ENCODE results near the gene ALS2CL. TPM values are rescaled to one million over a fixed set of nuclear protein-coding genes. Genes with fewer than 3 reads are reported as not detected.

Gene ALS2CL
- total RNA-seq, 1 experiment from 2014 or later = 16.4 TPM

DNA sequence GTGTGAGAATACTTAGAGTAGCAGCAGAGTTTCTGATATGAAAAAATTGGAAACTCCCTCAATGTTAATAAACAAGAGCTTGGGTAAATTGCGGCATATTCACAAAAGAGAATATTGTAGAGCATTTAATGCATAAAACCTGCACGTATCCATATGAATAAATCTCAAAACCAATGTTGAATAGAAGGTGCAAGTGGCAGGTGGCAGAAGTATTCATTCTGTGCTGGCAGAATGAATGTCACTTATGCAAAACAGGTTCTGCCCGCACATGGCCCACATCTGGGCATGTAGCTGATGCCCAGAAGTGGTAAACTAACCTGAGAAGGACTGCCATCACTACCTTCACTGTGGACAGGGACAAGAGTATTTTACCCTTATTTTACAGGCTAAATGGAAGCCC is 38.3 kb upstream of the ALS2CL start (continued):
- TF ChIP-seq, protein P1, sequence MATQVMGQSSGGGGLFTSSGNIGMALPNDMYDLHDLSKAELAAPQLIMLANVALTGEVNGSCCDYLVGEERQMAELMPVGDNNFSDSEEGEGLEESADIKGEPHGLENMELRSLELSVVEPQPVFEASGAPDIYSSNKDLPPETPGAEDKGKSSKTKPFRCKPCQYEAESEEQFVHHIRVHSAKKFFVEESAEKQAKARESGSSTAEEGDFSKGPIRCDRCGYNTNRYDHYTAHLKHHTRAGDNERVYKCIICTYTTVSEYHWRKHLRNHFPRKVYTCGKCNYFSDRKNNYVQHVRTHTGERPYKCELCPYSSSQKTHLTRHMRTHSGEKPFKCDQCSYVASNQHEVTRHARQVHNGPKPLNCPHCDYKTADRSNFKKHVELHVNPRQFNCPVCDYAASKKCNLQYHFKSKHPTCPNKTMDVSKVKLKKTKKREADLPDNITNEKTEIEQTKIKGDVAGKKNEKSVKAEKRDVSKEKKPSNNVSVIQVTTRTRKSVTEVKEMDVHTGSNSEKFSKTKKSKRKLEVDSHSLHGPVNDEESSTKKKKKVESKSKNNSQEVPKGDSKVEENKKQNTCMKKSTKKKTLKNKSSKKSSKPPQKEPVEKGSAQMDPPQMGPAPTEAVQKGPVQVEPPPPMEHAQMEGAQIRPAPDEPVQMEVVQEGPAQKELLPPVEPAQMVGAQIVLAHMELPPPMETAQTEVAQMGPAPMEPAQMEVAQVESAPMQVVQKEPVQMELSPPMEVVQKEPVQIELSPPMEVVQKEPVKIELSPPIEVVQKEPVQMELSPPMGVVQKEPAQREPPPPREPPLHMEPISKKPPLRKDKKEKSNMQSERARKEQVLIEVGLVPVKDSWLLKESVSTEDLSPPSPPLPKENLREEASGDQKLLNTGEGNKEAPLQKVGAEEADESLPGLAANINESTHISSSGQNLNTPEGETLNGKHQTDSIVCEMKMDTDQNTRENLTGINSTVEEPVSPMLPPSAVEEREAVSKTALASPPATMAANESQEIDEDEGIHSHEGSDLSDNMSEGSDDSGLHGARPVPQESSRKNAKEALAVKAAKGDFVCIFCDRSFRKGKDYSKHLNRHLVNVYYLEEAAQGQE (IDR thresholded peaks at IDR 0.05; ENCODE audit: low read depth) = no peak
- TF ChIP-seq SRF (IDR thresholded peaks at IDR 0.05; ENCODE audit: low read depth) (no peak), EZH2phosphoT487 (IDR thresholded peaks at IDR 0.05; ENCODE audit: borderline replicate concordance) (no peak), CBX3 (IDR thresholded peaks at IDR 0.05; ENCODE audit: low read depth) (no peak)

DNA sequence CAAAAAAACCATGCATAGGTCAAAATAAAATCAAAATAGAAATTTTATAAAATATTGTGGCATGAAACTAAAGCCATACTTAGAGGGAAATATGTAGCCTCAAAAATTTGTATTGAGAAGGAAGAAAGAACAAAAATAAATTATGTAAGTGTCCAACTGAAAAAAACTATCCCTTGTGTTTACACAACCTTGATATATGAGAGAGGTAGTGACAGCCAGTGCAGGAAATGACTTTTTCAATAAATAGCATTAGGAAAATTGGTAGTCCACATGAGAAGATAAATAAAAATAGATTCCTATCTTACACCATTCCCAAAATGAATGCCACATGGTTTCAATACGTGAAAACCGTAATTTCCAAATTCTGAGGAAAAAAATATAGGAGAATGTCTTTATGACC is 37.3 kb upstream of the ALS2CL start:
- Histone ChIP-seq H3K9ac (ENCODE audit: low read length) (no peak overlapping the region), H2AFZ (ENCODE audit: low read depth, low read length, poor library complexity, severe bottlenecking) (no peak overlapping the region), H3K9me2 (ENCODE audit: insufficient read depth) (no peaks in the 10 kb centered on the region), H3K4me3 (replicated peaks in 1 of 2; ENCODE audit: low read depth in 1 of 2, low read length in 2 of 2) (no peak overlapping the region), H4K20me1 (ENCODE audit: insufficient read depth) (no peaks in the 10 kb centered on the region), H3K4me2 (ENCODE audit: low read length) (no peak overlapping the region), H3K27me3 (ENCODE audit: insufficient read depth, low read length) (no peaks in the 10 kb centered on the region), H3K36me3 (ENCODE audit: control insufficient read depth in 1 of 2, insufficient read depth in 2 of 2, low read length in 2 of 2) (no peaks in the 10 kb centered on the region), H3K4me1 (ENCODE audit: control insufficient read depth in 1 of 2, insufficient read depth in 2 of 2, low read length in 2 of 2) (no peaks in the 10 kb centered on the region), H3K27ac (ENCODE audit: low read depth, low read length) (no peak overlapping the region), H3K79me2 (ENCODE audit: insufficient read depth, low read length) (no peaks in the 10 kb centered on the region), H3K9me3 (ENCODE audit: control insufficient read depth in 1 of 2, insufficient read depth in 1 of 2, low read depth in 1 of 2, low read length in 2 of 2) (no peaks in the 10 kb centered on the region)
- POLR2A ChIA-PET = no interaction called here
- ATAC-seq (no peak), DNase-seq (ENCODE audit: low read depth, low spot score) (no peak)
- BruUV-seq (replicated peaks) = no TSS peak
- RAD21 ChIA-PET (ENCODE audit: low non-redundant PET in 1 of 2, low total read pairs in 2 of 2, uncharacterized antibody in 2 of 2, unreplicated experiment in 2 of 2) = no interaction called here
- TF ChIP-seq, protein P1 (IDR thresholded peaks at IDR 0.05; ENCODE audit: low read depth) = no peak
- no peak for TF ChIP-seq CEBPB (IDR thresholded peaks at IDR 0.05; ENCODE audit: low read depth)
- no peak for TF ChIP-seq EZH2 (IDR thresholded peaks at IDR 0.05)
- no peak for TF ChIP-seq EZH2phosphoT487 (IDR thresholded peaks at IDR 0.05; ENCODE audit: borderline replicate concordance)
- TF ChIP-seq YY1 (IDR thresholded peaks at IDR 0.05; ENCODE audit: extremely low read depth, insufficient replicate concordance, low read depth, low read length) = no peak
- no peak for TF ChIP-seq TCF7L2 (IDR thresholded peaks at IDR 0.05; ENCODE audit: borderline replicate concordance, extremely low read depth, insufficient read depth, insufficient read length)
- no peak for TF ChIP-seq CBX3 (IDR thresholded peaks at IDR 0.05; ENCODE audit: low read depth)
- TF ChIP-seq SIN3A (IDR thresholded peaks at IDR 0.05; ENCODE audit: low read depth) = no peak
- no peak for TF ChIP-seq EGR1 (IDR thresholded peaks at IDR 0.05; ENCODE audit: low read depth)
- no peak for TF ChIP-seq POLR2A (IDR thresholded peaks at IDR 0.05; ENCODE audit: borderline replicate concordance, extremely low read depth, insufficient read depth, insufficient read length)
- no peak for TF ChIP-seq JUND (IDR thresholded peaks at IDR 0.05)
- intact Hi-C loops (cut with micrococcal nuclease) = no loop called here
- CTCF ChIA-PET = no interaction called here

All from HCT116 (cell line).